LoVo (cell line): Measurements from ENCODE around the gene MIA2.
"Not testable (repeated sequence)": the region's sequence is repeated elsewhere in the genome, so short reads cannot be mapped to it uniquely, and the experiment has no call there.

ENCODE experiments used
- DNase-seq: peaks from one replicate; pipeline ENCODE4 v3.0.0-alpha.2; 2016; ENCODE audit warnings: low spot score

The MIA2 gene, protein sequence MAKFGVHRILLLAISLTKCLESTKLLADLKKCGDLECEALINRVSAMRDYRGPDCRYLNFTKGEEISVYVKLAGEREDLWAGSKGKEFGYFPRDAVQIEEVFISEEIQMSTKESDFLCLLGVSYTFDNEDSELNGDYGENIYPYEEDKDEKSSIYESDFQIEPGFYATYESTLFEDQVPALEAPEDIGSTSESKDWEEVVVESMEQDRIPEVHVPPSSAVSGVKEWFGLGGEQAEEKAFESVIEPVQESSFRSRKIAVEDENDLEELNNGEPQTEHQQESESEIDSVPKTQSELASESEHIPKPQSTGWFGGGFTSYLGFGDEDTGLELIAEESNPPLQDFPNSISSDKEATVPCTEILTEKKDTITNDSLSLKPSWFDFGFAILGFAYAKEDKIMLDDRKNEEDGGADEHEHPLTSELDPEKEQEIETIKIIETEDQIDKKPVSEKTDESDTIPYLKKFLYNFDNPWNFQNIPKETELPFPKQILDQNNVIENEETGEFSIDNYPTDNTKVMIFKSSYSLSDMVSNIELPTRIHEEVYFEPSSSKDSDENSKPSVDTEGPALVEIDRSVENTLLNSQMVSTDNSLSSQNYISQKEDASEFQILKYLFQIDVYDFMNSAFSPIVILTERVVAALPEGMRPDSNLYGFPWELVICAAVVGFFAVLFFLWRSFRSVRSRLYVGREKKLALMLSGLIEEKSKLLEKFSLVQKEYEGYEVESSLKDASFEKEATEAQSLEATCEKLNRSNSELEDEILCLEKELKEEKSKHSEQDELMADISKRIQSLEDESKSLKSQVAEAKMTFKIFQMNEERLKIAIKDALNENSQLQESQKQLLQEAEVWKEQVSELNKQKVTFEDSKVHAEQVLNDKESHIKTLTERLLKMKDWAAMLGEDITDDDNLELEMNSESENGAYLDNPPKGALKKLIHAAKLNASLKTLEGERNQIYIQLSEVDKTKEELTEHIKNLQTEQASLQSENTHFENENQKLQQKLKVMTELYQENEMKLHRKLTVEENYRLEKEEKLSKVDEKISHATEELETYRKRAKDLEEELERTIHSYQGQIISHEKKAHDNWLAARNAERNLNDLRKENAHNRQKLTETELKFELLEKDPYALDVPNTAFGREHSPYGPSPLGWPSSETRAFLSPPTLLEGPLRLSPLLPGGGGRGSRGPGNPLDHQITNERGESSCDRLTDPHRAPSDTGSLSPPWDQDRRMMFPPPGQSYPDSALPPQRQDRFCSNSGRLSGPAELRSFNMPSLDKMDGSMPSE (N-terminal part only)

DNA sequence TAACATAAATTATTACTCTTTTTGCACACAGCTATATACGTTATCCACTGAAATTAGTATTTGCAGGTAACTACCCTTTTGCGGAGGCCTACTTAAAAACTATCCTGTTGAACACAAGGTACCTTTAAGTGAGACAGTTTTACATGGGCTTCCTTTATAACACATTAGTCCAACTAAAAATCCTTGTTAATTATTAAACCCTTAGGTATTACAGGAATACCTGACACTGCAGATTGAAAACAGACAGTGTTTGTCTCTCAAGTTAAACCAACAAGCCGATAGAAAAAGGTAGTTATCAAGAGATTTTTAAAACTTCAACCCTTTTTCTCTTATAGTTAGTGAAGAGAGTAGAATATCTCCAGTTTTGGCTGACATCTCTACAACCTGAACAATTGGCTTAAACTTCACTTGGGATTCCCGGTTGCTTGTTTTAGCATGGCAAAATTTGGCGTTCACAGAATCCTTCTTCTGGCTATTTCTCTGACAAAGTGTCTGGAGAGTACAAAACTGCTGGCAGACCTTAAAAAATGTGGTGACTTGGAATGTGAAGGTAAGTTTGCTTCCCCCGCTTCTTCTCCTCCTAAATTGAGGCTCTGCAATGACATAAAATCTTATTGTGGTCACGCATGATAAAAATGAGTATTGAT lies at the start of gene MIA2:
MIA2 (plus strand) TSS at position 236 of the 647 bp plus-strand sequence; CDS start at position 436, 200 bp downstream.
- DNase-seq: peak; percentile 46

DNA sequence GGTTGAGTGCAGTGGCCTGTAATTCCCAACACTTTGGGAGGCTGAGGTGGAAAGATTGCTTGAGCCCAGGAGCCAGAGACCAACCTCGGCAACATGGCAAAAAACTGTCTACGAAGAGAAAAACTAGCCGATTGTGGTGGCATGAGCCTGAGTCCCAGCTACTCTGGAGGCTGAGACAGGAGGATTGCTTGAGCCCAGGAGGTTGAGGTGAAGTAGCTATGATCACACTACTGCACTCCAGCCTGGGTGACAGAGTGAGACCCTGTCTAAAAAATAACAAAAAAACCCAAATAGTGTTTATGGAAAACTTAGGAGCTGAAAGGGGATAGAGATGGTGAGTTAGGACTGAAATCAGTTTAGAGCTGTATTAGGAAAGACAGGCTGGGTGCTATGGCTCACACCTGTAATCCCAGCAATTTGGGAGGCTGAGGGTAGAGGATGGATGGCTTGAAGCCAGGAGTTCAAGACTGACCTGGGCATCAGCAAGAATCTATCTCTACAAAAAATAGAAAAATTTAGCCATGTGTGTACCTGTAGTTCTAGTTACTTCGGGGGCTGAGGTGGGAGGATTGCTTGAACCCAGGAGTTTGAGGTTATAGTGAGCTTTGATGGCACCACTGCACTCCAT lies 49.0 kb upstream of the MIA2 start:
- no peak for DNase-seq

DNA sequence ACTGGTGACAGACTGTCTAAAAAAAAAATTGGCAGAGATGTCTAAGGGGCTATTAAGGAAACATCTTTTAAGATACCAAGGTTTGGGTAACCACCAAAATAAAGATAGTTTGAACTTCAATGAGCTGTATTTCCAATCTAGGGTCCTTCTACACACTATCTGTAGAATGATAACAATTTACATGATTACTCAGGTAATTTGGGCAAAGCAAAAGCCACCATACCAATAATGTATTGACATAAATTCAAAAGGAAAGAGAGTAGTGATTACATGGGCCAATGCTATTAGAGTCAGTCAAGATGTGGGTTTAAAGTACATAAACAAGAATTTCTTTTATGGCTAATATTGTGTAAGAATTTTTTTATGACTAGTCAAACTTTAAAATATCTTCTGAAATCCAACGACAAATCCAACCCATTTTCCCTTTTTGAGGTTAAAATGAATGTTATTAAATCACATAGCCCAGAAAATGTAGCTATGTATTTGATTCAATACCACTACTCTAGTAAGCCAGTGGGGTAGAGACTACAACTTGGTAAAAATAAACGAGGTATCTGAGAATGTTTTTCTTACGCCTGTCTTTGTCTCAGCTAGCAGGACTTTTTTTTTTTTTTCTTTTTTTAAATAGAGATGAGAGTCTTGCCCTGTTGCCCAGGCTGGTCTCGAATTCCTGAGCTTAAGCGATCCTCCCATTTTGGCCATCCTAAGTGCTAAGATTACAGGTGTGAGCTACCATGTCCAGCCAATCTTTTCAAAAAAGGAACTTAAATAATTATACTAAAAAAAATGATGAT lies 48.3 kb upstream of the MIA2 start:
- DNase-seq: no peak

DNA sequence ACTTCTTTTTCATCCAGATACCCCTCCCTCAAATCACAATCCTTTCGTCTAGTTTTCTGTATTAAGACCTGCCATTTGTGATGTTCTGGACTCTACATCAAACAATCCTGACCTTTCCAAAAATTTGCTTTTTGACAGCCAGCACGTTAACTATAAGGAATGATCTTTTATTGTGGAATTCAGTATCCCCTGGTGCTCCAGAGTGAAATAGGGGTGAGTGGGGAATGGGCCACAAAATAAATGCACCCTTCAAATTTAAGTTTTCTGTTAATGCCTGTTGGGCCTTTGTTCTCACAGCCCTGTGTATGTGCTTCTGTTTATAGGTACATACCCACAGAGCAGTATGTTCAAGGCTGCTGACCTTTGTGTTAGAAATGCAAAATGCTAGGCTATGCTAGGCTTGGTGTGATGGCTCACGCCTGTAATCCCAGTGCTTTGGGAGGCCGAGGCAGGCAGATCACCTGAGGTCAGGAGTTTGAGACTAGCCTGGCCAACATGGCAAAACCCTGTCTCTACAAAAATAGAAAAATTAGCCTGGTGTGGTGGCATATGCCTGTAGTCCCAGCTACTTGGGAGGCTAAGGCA lies 46.7 kb upstream of the MIA2 start:
- no peak for DNase-seq

DNA sequence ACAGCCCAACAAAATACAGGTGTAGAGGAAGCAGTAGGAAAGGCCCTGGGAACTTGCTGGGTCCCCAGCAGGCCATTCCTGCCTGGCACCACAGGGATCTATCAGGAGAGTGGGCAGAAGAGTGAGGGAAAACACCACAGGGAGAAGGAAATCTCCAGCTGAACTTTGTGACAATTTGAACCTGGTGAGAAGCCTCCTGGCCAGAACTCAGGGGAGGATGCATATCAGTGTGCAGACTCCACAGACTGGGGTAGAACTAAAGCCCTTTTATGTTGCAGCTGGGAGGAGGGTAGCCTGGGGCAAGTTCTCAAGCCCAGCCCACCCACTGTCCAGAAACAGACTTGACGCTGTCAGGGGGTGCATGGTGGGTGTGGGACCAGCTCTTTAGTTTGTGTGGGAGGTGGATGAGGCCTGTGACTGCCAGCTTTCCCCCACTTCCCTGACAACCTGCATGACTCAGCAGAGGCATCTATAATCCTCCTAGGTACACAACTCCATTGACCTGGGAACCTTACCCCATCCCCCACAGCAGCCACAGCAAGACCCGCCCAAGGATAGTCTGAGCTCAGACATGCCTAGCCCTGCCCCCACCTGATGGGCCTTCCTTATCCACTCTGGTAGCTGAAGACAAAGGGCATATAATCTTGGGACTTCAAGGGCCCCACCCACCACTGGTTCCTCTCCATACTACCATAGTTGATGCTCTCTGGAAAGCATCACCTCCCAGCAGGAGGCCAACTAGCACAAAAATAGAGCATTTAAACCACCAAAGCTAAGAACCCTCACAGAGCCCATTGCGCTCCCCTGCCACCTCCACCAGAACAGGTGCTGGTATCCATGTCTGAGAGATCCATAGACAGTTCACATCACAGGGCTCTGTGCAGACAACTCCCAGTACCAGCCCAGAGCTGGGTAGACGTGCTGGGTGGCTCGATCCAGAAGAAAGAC lies 29.8 kb upstream of the MIA2 start:
- DNase-seq: peak; percentile 83

DNA sequence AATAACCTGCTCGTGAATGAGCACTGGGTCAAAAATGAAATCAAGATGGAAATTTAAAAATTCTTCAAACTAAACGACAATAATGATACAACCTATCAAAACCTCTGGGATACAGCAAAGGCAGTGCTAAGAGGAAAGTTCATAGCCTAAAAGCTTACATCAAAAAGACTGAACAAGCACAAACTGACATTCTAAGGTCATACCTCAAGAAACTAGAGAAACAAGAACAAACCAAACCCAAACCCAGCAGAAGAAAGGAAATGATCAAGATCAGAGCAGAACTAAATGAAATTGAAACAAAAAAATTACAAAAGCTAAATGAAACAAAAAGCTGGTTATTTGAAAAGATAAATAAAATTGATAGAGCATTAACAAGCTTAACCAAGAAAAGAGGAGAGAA lies 26.3 kb upstream of the MIA2 start:
- not testable (repeated sequence) for DNase-seq

DNA sequence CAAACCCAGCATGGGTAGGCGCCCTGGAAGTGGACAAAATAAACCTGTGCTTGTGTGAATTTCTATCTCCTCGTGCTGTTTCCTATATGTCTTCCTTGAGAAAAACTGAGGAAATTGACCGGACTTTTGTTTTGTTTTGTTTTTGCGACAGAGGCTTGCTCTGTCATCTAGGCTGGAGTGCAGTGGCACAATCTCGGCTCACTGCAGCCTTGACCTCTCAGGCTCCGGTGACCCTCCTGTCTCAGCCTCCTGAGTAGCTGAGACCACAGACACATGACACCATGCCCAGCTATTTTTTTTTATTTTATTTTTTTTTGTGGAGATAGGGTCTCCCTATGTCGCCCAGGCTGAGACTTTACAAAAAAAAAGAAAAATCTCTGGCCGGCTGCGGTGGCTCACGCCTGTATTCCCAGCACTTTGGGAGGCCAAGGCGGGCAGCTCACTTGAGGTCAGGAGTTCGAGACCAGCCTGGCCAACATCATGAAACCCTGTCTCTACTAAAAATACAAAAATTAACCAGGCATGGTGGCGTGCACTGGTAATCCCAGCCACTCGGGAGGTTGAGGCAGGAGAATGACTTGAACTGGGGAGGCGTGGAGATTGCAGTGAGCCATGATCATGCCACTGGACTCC lies 22.5 kb upstream of the MIA2 start:
- no peak for DNase-seq

DNA sequence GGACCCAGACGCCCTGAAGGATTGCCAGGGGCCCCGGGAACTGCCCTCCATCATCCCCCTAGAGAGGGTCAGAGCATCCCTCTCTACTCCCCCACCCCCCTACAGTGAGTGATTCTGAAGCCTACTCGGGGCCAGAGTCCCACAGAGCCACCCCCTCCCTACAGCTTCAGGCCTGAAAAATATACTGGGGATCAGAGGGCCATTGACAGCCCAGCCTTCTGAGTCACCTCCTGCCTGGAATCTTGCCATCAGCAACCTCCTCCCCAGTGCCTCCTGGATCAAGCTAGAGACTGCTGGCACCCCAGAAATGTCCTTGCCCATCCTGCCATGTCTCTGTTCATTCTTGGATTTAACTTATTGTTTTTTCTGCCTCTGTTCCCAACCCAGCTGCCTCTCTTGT lies 21.7 kb upstream of the MIA2 start:
- no peak for DNase-seq

DNA sequence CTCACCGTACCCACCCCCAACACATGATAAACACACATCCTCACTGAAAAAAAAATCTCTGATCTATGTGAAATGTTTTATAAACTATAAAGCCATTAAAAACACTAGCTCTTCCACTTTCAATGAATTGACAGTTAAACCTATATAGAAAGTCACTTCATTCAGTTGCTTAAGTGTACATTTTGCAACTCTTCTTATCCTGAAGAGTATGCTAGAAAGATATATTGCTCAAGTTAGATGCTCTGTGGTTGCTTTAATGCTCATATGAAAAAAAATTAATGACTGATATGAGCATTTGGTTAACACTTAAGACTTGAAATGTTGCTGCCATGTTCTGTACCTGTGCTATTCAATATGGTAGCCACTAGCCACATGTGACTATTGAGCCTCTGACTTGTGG lies 21.0 kb upstream of the MIA2 start:
- DNase-seq: no peak

DNA sequence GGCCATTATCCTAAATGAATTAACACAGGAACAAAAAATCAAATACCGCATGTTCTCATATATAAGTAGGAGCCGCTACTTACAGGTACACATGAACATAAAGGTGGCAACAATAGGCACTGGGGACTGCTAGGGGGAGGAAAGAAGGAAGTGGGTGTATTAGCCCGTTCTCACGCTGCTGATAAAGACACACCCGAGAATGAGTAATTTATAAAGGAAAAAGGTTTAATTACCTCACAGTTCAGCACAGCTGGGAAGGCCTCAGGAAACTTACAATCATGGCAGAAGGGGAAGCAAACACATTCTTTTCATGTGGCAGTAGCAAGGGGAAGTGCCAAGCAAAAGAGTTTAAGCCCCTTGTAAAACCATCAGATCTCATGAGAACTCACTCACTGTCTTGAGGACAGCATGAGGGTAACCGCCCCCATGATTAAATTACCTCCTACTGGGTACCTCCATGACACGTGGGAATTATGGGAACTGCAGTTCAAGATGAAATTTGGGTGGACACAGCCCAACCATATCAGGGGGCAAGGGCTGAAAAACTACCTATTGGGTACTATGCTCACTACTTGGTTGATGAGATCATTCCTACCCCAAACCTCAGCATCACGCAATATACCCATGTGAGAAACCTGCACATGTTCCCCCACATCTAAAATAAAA lies 16.4 kb upstream of the MIA2 start:
- DNase-seq: peak; percentile 32

DNA sequence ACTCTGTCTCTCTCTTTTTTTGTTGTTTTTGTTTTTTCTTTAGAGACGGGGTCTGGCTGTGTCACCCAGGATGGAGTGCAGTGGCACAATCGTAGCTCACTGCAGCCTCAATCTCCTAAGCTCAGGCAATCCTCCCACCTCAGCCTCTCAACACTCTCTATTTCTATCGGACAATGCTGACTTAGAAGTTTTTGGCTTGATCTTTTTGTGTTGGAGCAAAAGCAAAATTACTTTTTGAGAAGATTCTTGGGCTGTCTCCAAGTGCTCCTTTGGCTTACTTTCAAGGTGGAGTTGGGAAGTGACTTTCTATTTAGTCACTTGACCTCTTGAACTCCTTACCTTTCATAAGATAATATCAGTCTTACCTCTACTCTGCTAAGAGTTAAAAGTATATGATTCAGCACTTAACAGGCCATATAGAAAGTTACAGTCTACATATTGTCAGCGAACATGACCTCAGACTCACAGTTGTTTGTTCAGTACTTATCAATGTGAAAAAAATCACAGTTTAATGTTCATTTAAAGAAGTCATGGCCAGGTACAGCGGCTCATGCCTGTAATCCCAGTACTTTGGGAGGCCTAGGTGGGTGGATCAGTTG lies 15.4 kb upstream of the MIA2 start:
- peak; percentile 83 for DNase-seq

DNA sequence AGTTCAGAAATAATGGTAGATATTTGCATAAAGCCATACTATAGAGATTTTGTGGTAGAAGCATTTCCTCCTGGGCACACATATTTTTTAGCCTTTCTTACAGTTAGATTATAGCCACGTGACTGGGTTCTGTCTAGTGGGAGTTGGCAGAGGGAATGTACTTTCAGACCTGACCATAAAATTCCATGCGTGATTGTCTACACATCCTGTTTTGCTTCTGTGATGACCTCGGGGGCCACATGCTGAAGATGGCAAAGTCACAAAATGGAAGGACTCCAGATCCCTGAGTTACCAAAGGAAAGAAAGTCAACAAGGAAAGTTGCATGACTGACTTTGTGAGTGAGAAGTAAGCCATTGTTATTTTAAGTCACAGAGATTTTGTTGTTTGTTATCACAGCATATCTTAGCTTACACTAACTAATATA lies 14.6 kb upstream of the MIA2 start:
- DNase-seq: peak; percentile 38

DNA sequence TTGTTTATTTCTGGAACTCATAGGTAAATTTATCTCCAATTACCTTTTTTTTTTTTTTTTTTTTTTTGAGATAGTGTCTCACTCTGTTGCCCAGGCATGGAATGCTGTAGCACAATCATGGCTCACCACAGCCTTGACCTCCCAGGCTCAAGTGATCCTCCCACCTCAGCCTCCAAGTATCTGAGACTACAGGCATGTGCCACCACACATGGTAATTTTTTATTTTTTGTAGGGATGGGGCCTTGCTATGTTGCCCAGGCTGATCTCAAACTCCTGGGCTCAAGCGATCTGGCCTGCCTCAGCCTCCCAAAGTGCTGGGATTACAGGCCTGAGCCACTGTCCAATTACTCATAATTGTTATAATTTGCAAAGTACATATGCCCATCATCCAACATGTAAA lies 13.2 kb upstream of the MIA2 start:
- DNase-seq: not testable (repeated sequence)

DNA sequence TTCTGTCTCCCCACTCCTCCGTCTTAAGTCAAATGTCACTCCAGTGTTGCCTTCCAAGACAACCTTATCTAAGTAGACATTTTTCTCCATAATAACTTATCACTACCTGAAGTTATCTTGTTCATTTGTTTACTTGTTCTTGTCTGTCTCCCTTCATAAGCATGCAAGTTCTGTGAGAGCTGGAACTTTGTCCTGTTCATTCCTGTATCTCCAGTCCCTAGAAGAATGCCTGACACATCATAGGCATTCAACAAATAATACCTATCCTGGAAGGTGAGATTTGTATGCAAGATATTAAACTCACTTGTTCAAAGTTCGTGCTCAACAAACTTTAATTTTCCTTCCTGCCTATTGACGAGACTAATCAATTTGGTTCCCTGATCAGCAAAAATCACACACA lies 5.7 kb upstream of the MIA2 start:
- no peak for DNase-seq

DNA sequence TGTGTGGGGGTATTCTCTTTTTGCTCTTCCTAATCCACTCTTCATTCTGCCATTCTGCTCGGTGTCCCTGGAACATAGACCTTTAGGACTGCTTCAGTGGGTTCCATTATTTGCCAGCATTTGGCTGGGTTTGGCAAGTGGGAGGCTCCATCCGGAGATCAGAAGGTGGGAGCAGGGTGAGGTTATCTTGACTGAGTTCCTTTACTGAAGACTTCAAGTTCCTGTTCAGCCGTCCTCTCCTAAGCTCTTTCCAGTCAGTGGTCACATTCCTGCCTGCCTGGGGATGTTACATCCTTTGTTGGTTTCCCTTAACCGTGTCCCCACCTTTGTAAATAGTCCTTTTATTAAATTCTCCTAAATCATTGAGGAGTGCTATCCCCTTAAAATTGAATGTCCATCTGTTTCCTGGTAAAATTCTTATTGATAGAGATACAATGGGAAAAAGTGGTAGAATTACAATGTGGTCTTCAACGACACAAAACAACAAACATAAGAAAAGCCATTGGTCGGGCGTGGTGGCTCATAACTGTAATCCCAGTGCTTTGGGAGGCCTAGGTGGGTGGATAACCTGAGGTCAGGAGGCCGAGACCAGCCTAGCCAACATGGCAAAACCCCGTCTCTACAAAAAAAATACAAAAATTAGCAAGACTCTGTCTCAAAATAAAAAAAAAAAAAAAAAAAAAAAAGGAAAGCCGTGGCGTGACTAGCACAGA lies 5.0 kb upstream of the MIA2 start:
- no peak for DNase-seq

DNA sequence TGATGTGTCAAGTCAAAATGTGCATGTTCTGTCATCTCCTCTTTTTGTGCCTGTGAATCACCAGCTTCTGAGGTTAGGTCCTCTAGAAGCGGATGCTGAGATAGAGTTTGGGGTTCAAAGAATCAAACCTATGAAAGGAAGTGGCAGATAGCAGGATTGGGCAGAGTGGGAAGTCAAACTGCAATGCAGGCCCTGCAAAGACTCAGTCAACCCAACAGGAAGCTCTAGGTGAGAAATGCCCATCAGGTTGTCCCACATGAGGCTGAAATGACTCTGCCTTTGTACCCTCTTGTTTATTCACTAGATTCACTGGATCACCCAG lies 4.5 kb upstream of the MIA2 start:
- no peak for DNase-seq

DNA sequence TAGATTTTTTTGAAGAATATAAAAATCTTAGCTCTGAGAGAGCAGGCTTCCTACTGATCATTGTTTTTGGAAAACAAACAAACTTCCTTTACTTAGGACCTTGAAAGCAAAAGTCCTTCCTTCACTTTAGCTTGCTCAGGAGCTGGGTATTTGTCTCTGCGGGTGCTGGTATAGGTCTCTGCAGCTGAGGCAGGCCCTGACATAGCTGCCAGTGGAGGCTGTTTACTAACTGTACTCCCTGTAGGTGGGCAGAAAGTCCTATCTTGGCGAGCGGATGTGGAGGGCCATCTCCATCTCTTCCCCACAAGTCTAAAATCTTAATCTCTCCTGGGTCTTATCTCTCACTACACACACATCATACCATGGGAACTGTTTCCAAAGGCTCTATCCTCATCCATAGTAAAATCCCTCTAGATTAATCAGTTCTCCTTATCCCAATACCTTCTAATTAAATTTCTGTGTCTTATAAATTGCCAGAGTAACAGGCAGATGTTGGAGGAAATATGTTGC lies 4.1 kb upstream of the MIA2 start:
- no peak for DNase-seq
